ENCODE data around the gene RPL3.

- no peak for TF ChIP-seq CTCF (IDR thresholded peaks at IDR 0.05)
- TF ChIP-seq EZH2 (IDR thresholded peaks at IDR 0.05; ENCODE audit: borderline replicate concordance, insufficient read depth, low read depth, low read length, poor library complexity, severe bottlenecking), result no peak
Measured at GRCh38 chr22:39345231-39345630, 25.8 kb upstream of the RPL3 start.

All from B cell (primary cell).